DMS53 treated with DMSO at 0.1 percent for 48 hours (cell line): ENCODE results near the gene KRT17.
"Not testable (repeated sequence)": the region's sequence is repeated elsewhere in the genome, so short reads cannot be mapped to it uniquely, and the experiment has no call there.

ENCODE experiments used
- DNase-seq: peaks from one replicate; lab custom pipeline; 2025; ENCODE audit not compliant: unreplicated experiment; lab: John Stamatoyannopoulos, UW

KRT17 gene

DNA sequence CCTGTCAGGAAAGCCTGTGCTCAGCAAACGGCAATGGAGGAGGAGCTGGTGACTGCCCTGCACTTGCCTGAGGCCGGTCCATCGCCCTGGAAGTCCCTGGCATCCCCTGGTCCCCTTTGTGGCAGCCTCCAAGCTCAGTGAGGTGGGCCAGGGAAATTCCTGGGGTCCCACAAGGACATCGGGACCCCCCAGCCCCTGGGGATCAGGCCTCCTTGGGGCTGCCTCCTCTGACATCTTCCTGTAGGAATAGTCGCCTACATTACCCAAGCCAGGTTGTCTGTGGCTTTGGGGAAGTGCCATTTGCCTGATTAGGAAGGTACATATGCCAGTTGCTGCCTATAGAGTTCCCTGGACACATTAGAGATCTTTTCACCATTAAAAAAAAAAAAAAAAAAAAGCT, 45.4 kb downstream of the KRT17 start:
- DNase-seq, result no peak

- DNase-seq, result no peak
Observed at GRCh38 chr17:41578538-41578937, 45.8 kb downstream of the KRT17 start.

DNA sequence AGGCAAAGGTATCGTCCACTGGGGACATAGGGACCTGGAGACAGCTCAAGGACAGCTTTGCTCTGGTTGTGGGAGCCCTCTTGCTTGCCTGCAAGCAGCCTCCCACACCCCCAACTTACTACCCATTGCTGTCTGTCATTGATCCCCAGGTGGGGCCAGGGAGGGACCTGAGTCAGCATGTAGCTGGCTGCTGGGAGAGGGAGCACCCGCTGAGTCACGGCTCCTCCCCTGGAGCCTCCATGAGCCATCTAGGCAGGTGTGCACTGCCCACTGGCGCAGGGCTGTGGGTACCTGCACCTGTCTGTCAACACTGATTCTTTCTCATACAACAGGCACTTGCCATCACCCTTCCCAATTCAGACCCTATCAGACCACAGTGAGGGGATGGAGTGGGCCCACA, 47.6 kb downstream of the KRT17 start:
- not testable (repeated sequence) for DNase-seq

GRCh38 chr17:41575336-41575735, 49.0 kb downstream of the KRT17 start:
- DNase-seq, result no peak

GRCh38 chr17:41571561-41572434, 52.6 kb downstream of the KRT17 start, which contains the start of gene KRT9:
Gene KRT9 (minus strand): TSS chr17:41572059. CDS start chr17:41571992, 67 bp downstream.
- no peak for DNase-seq
